Activated CD4-positive, alpha-beta memory T cell treated with anti-CD3 and anti-CD28 coated beads for 36 hours (primary cell): ENCODE results near the gene ING3. TPM values are rescaled to one million over a fixed set of nuclear protein-coding genes. Genes with fewer than 3 reads are reported as not detected.
A peak's percentile ranks its signal among the peaks of the same experiment; 100 is the strongest.

ENCODE experiments used
- CTCF ChIA-PET: fragments of 350-600 bp; sonication (Branson Sonifier 250); formaldehyde crosslinking; loops from one replicate; lab custom pipeline; 2021; ENCODE audit warnings: antibody characterized with exemption, inconsistent platforms; lab: Charles Lee
- POLR2A ChIA-PET: fragments of 350-600 bp; sonication (Branson Sonifier 250); formaldehyde crosslinking; loops from one replicate; lab custom pipeline; 2021; ENCODE audit warnings: antibody characterized with exemption; lab: Charles Lee
- DNase-seq: peaks from one replicate; pipeline ENCODE4 v3.0.0-alpha.2; 2020
- H3K27ac Mint-ChIP-seq: one replicate; pipeline ENCODE4 v1.8.0; 2021; ENCODE audit warnings: mixed read lengths
- H3K27me3 Mint-ChIP-seq: one replicate; pipeline ENCODE4 v1.8.0; 2021; ENCODE audit warnings: mixed read lengths
- H3K36me3 Mint-ChIP-seq: one replicate; pipeline ENCODE4 v1.8.0; 2021; ENCODE audit warnings: mixed read lengths
- H3K4me1 Mint-ChIP-seq: one replicate; pipeline ENCODE4 v1.8.0; 2021; ENCODE audit warnings: low read depth, mixed read lengths
- H3K4me3 Mint-ChIP-seq: one replicate; pipeline ENCODE4 v1.8.0; 2021; ENCODE audit warnings: mild to moderate bottlenecking, mixed read lengths
- H3K9me3 Mint-ChIP-seq: one replicate; pipeline ENCODE4 v1.8.0; 2021; ENCODE audit warnings: mixed read lengths
- intact Hi-C: fragments of 100-400 bp; cut with micrococcal nuclease; formaldehyde crosslinking; loops from one replicate; pipeline ENCODE4 v1.15.1; 2023
- total RNA-seq, 2 experiments: library from RNA; stranded (reverse); gene quantifications; one replicate each; pipeline ENCODE4 v1.2.3, GENCODE V29; 2021

ING3 gene
- total RNA-seq, 2 experiments from 2014 or later, result 23.5 to 24.8 TPM

- Mint-ChIP-seq H3K4me3 (no peak overlapping the region), H3K36me3 (no peaks in the 10 kb centered on the region)
- POLR2A ChIA-PET, result no interaction called here
These were observed 19.3 kb upstream of the ING3 start for GRCh38 chr7:120931243-120931642.

DNA sequence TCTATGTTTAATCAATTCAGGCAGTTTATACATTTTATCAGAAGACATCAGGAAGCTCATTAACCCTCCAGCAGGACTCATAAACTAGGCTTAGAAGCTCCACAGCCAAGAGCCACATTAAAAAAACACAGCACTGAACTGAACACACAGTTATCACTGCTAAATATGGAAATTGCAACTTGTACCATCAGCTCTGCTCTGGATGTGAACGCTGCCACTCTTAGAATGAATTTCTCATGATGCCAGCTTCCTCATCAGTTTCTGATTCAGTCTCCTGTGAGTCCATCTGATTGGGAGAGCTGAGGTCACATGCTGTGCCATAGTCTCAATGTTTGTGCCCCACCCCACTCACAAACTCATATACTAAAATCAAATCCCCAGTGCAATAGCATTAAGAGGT, 17.1 kb upstream of the ING3 start:
- Mint-ChIP-seq H3K9me3 (no peaks in the 10 kb centered on the region), H3K4me3 (no peak overlapping the region)
- CTCF ChIA-PET, result interaction anchor here (1.2 kb wide), 1 partner anchor 141 kb away, joined by 5 read pairs; no protein-coding TSS in a partner anchor

More at GRCh38 chr7:120931243-120931642, 19.3 kb upstream of the ING3 start:
- no peak for DNase-seq
- no peaks in the 10 kb centered on the region for H3K9me3 Mint-ChIP-seq
- no peak overlapping the region for H3K27ac Mint-ChIP-seq
- intact Hi-C loops, result no loop called here
- H3K4me1 Mint-ChIP-seq, result no peaks in the 10 kb centered on the region
- CTCF ChIA-PET, result interaction anchor here (1.9 kb wide), 1 partner anchor 125 kb away, joined by 4 read pairs; no protein-coding TSS in a partner anchor
- H3K27me3 Mint-ChIP-seq, result peaks cover 7% of the 10 kb centered on the region

DNA sequence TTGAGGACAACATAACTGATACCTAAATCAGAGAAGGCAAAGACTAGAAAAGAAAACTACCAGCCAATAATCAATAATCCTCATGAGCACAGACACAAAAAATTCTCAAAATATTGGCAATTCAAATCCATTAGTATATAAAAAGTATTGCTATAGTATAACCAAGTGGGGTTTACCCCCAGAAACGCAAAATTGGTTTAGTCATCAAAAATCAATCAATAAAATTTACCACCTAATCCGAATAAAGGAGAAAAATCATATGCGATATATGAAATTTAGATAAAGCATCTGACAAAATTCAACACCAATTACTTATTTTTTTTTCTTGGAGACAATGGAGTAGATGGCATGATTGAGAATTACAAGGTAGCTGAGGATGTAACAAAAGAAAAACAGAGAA, 11.2 kb upstream of the ING3 start:
- Mint-ChIP-seq H3K27me3 (no peaks in the 10 kb centered on the region), H3K4me3 (no peak overlapping the region), H3K36me3 (no peaks in the 10 kb centered on the region), H3K4me1 (no peaks in the 10 kb centered on the region), H3K9me3 (no peaks in the 10 kb centered on the region), H3K27ac (no peak overlapping the region)
- CTCF ChIA-PET, result no interaction called here
- no peak for DNase-seq
- POLR2A ChIA-PET, result interaction anchor here (0.7 kb wide), 1 partner anchor 12 kb away, joined by 4 read pairs; no protein-coding TSS in a partner anchor
- intact Hi-C loops, result no loop called here

More for the DNA sequence above, 17.1 kb upstream of the ING3 start:
- no peak for DNase-seq
- no peak overlapping the region for H3K27ac Mint-ChIP-seq
- no peaks in the 10 kb centered on the region for H3K4me1 Mint-ChIP-seq
- H3K27me3 Mint-ChIP-seq, result peaks cover 1% of the 10 kb centered on the region
- H3K36me3 Mint-ChIP-seq, result no peaks in the 10 kb centered on the region
- intact Hi-C loops, result no loop called here
- POLR2A ChIA-PET, result no interaction called here

GRCh38 chr7:120941064-120941463, 9.5 kb upstream of the ING3 start:
- Mint-ChIP-seq H3K27ac (no peak overlapping the region), H3K4me3 (no peak overlapping the region), H3K9me3 (no peaks in the 10 kb centered on the region), H3K4me1 (no peaks in the 10 kb centered on the region), H3K36me3 (no peaks in the 10 kb centered on the region), H3K27me3 (no peaks in the 10 kb centered on the region)
- intact Hi-C loops, result loop anchor here (1.0 to 5.0 kb wide), 3 partner anchors 79 to 149 kb away; no protein-coding TSS in a partner anchor
- ChIA-PET CTCF (interaction anchor here (0.8 to 2.2 kb wide), 4 partner anchors 134 to 149 kb away, joined by 4 to 10 read pairs (median 4); no protein-coding TSS in a partner anchor), POLR2A (no interaction called here)
- no peak for DNase-seq

- no peak overlapping the region for H3K4me3 Mint-ChIP-seq
- no peak overlapping the region for H3K27ac Mint-ChIP-seq
- POLR2A ChIA-PET, result no interaction called here
- intact Hi-C loops, result loop anchor here (1.0 to 5.0 kb wide), 3 partner anchors 80 to 150 kb away; no protein-coding TSS in a partner anchor
- H3K4me1 Mint-ChIP-seq, result no peaks in the 10 kb centered on the region
- peaks cover 4% of the 10 kb centered on the region for H3K27me3 Mint-ChIP-seq
- no peak for DNase-seq
- no peaks in the 10 kb centered on the region for H3K36me3 Mint-ChIP-seq
- H3K9me3 Mint-ChIP-seq, result no peaks in the 10 kb centered on the region
- CTCF ChIA-PET, result interaction anchor here (0.8 to 2.2 kb wide), 4 partner anchors 135 to 150 kb away, joined by 4 to 10 read pairs (median 4); no protein-coding TSS in a partner anchor
These were observed 8.7 kb upstream of the ING3 start for GRCh38 chr7:120941856-120942255.

- Mint-ChIP-seq H3K9me3 (no peaks in the 10 kb centered on the region), H3K27ac (no peak overlapping the region), H3K36me3 (no peaks in the 10 kb centered on the region), H3K4me1 (no peaks in the 10 kb centered on the region), H3K27me3 (peaks cover 6% of the 10 kb centered on the region), H3K4me3 (no peak overlapping the region)
- no peak for DNase-seq
- intact Hi-C loops, result loop anchor here (5.0 kb wide), 1 partner anchor 81 kb away; no protein-coding TSS in a partner anchor
- POLR2A ChIA-PET, result no interaction called here
- CTCF ChIA-PET, result no interaction called here
These were observed 7.7 kb upstream of the ING3 start for GRCh38 chr7:120942861-120943260.

DNA sequence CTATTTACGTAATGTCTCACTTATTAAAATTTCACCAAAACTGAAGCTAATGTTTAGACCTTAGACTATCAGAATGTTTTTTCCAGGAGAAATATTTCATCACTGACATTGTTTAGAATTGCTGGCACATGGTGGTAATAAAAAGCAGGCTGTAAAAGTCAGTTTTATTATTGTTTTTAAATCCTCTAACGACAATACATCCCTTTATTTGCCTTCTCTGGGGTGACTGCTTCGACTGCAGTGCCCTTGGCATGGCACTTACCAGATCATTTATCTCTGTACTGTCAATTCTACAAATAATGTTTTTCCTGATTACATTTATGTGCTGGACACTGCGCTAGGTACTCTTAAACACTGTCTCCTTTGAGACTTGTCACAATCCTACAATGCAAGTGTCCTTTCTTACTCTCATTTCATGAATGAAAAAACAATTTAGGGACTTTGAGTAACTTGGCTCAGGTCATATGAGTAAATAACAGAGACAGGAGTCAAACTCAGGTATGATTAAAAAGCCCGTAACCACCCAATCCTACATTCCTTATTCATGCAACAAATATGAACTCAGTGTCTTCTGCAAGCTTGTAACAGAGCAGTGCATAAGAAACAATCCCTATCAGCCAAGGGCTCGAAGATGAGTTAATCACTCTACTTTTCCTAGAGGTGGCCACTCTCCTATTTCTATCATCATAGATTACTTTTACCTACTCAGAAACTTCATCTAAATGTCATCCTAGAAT, 5.6 kb upstream of the ING3 start:
- no peak overlapping the region for H3K4me3 Mint-ChIP-seq
- peaks cover 8% of the 10 kb centered on the region for H3K4me1 Mint-ChIP-seq
- no peak for DNase-seq
- CTCF ChIA-PET, result no interaction called here
- H3K9me3 Mint-ChIP-seq, result no peaks in the 10 kb centered on the region
- no peaks in the 10 kb centered on the region for H3K36me3 Mint-ChIP-seq
- H3K27ac Mint-ChIP-seq, result no peak overlapping the region
- POLR2A ChIA-PET, result no interaction called here
- intact Hi-C loops, result loop anchor here (5.0 kb wide), 1 partner anchor 83 kb away; no protein-coding TSS in a partner anchor
- peaks cover 8% of the 10 kb centered on the region for H3K27me3 Mint-ChIP-seq

DNA sequence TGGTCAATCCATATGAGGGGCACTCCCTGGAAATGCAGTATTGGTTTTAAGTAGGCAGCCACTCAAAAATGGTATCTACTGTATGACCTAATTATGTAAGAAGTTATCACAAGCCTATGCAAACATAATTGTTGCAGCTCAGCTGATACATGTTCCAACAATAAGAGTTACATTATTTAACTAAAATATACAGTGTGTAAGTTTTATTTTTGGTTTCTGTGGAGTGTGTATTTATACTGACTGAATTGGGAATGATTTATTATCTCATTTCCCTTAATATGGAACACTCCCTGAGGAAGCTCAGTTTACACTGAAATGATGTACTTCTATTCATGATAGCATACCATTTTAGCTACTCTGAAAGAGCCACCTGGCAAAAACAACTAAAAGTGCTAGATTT, 2.6 kb upstream of the ING3 start:
- H3K27ac Mint-ChIP-seq, result no peak overlapping the region
- H3K9me3 Mint-ChIP-seq, result no peaks in the 10 kb centered on the region
- ChIA-PET CTCF (interaction anchor here (0.8 to 1.5 kb wide), 3 partner anchors 155 to 160 kb away, joined by 3 read pairs; no protein-coding TSS in a partner anchor), POLR2A (no interaction called here)
- intact Hi-C loops, result no loop called here
- peaks cover 14% of the 10 kb centered on the region for H3K4me1 Mint-ChIP-seq
- peaks cover 7% of the 10 kb centered on the region for H3K36me3 Mint-ChIP-seq
- H3K4me3 Mint-ChIP-seq, result no peak overlapping the region
- peaks cover 9% of the 10 kb centered on the region for H3K27me3 Mint-ChIP-seq
- DNase-seq, result no peak

- CTCF ChIA-PET, result no interaction called here
- H3K4me1 Mint-ChIP-seq, result peaks cover 14% of the 10 kb centered on the region
- peaks cover 15% of the 10 kb centered on the region for H3K36me3 Mint-ChIP-seq
- H3K9me3 Mint-ChIP-seq, result no peaks in the 10 kb centered on the region
- POLR2A ChIA-PET, result no interaction called here
- peaks cover 9% of the 10 kb centered on the region for H3K27me3 Mint-ChIP-seq
- DNase-seq, result no peak
- H3K27ac Mint-ChIP-seq, result peak overlapping the region; percentile 53
- intact Hi-C loops, result no loop called here
- H3K4me3 Mint-ChIP-seq, result peak overlapping the region; percentile 94
These were observed 1.1 kb upstream of the ING3 start for GRCh38 chr7:120949393-120949911.

- DNase-seq, result no peak
- Mint-ChIP-seq H3K4me1 (peaks cover 16% of the 10 kb centered on the region), H3K27ac (peak overlapping the region; percentile 98), H3K4me3 (peak overlapping the region; percentile 94), H3K27me3 (peaks cover 9% of the 10 kb centered on the region), H3K36me3 (peaks cover 18% of the 10 kb centered on the region), H3K9me3 (no peaks in the 10 kb centered on the region)
- ChIA-PET CTCF (no interaction called here), POLR2A (interaction anchor here (0.6 to 1.0 kb wide), 5 partner anchors 150 to 441 kb away, joined by 3 to 4 read pairs (median 3); no protein-coding TSS in a partner anchor)
- intact Hi-C loops, result loop anchor here (2.0 to 10.0 kb wide), 3 partner anchors 37 to 447 kb away; partner anchors contain the start of gene FAM3C
These were observed 509 bp upstream of the ING3 start for GRCh38 chr7:120949998-120950538.

DNA sequence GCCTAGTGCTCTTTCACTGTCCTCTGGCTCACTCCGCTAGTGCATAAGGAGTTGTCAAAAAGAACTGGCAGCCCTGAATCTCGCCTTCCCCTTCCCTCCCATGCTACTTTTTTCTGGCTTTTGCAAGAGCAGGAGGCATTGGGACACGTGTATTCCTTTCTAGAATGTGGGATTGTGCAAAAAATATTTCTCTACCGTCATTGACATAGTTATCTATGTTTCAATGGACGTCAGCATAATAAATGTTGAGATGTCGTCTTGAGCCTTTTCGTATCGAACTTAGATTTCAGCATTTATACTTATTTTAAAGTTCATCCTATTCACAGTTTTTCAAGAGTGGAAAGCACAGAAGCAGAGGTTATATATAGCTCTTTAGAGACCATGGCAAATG, 727 bp downstream of the ING3 start:
- peak overlapping the region; percentile 98 for H3K27ac Mint-ChIP-seq
- H3K4me3 Mint-ChIP-seq, result peak overlapping the region; percentile 94
- intact Hi-C loops, result loop anchor here (1.0 to 10.0 kb wide), 4 partner anchors 35 to 579 kb away; partner anchors contain the start of gene FAM3C
- H3K4me1 Mint-ChIP-seq, result peaks cover 27% of the 10 kb centered on the region
- H3K27me3 Mint-ChIP-seq, result peaks cover 7% of the 10 kb centered on the region
- ChIA-PET POLR2A (interaction anchor here (0.5 to 1.3 kb wide), 3 partner anchors 12 to 23 kb away, joined by 3 to 4 read pairs (median 3); no protein-coding TSS in a partner anchor), CTCF (interaction anchor here (0.7 kb wide), 1 partner anchor 13 kb away, joined by 5 read pairs; no protein-coding TSS in a partner anchor)
- peaks cover 26% of the 10 kb centered on the region for H3K36me3 Mint-ChIP-seq
- no peaks in the 10 kb centered on the region for H3K9me3 Mint-ChIP-seq
- DNase-seq, result no peak
